Endothelial cell of umbilical vein (primary cell): ENCODE data around the gene TNFRSF21.

Source experiments
- CTCF ChIP-seq, 2 donors: IDR thresholded peaks; 1 replicate in 1 of 2; 2 replicates in 1 of 2; pipeline ENCODE4 v1.5.1; 2011; ENCODE audit warnings: low read length in 2 of 2, mild to moderate bottlenecking in 2 of 2, moderate library complexity in 2 of 2, control low read depth in 1 of 2, inconsistent platforms in 1 of 2, low read depth in 1 of 2; ENCODE audit not compliant: insufficient read depth in 1 of 2; ENCODE audit errors: extremely low read depth in 1 of 2
- FOS ChIP-seq: IDR thresholded peaks from 2 replicates; pipeline ENCODE4 v1.6.1; 2011; ENCODE audit warnings: mild to moderate bottlenecking, low read length, moderate library complexity, borderline replicate concordance; ENCODE audit not compliant: insufficient read depth
- MAX ChIP-seq: IDR thresholded peaks from 2 replicates; pipeline ENCODE4 v1.6.1; 2011; ENCODE audit not compliant: insufficient read depth, insufficient read length

DNA sequence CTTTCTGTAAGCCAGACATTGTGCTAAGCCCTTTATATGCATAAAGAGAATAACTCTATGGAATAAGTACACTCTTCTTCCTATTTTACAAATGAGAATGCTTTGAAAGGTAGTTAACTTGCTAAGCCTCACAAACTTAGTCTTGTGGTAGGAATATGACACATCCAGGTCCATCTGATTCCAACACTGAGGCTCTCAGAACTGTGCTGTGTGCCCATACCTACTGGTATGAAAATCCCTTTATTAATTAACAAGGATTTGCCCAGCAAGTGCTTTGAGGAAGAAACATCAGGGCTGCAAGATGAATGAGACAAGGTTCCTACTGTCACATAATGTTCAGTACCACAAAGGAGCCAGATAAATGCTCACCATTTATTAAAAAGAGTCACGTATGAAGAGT is 122.6 kb downstream of the TNFRSF21 start:
- no peak for TF ChIP-seq MAX
- no peak for TF ChIP-seq CTCF (IDR thresholded peaks at IDR 0.05; ENCODE audit: extremely low read depth in 1 of 2, insufficient read depth in 1 of 2, low read depth in 1 of 2, low read length in 2 of 2)
- no peak for TF ChIP-seq FOS
